ENCODE measurements around the gene BHLHE40. TPM values are rescaled to one million over a fixed set of nuclear protein-coding genes. Genes with fewer than 3 reads are reported as not detected.

Gene BHLHE40
- polyA plus RNA-seq (ENCODE audit: low read depth in 6 of 6) = 1 to 10 TPM; 1.8 to 6.4 (median 3.3) TPM

- no peaks in the 10 kb centered on the region for H3K9me3 Mint-ChIP-seq
- DNase-seq (peak; percentile 58), ATAC-seq (ENCODE audit: low read depth in 2 of 2) (peak; percentile 11 to 17)
- no peaks in the 10 kb centered on the region for H3K27me3 Mint-ChIP-seq
- peak within 1 kb of the TSS; percentile 93 to 99 (median 96) for H3K4me3 Mint-ChIP-seq
- peaks cover 45 to 69% (median 65%) of the 10 kb centered on the region in 3 donors for H3K4me1 Mint-ChIP-seq
- peak within 1 kb of the TSS; percentile 95 to 99 (median 98) for H3K27ac Mint-ChIP-seq
- H3K36me3 Mint-ChIP-seq = peaks cover 8 to 17% of the 10 kb centered on the region in 2 donors
These were observed at the start of gene BHLHE40 for GRCh38 chr3:4979428-4980228. TSS of gene BHLHE40 (plus strand) at chr3:4979437. CDS start at chr3:4979719, 282 bp downstream.

GRCh38 chr3:4930501-4930900 lies 48.7 kb upstream of the BHLHE40 start:
- H3K9me3 Mint-ChIP-seq = no peaks in the 10 kb centered on the region

GRCh38 chr3:4934050-4934449 lies 45.2 kb upstream of the BHLHE40 start:
- ATAC-seq (ENCODE audit: low read depth in 2 of 2) = no peak

More at GRCh38 chr3:4930501-4930900, 48.7 kb upstream of the BHLHE40 start:
- DNase-seq = no peak
- Mint-ChIP-seq H3K27ac (no peak overlapping the region), H3K4me3 (no peak overlapping the region), H3K36me3 (no peaks in the 10 kb centered on the region), H3K27me3 (no peaks in the 10 kb centered on the region), H3K4me1 (peaks cover 0 to 6% (median 3%) of the 10 kb centered on the region in 3 donors)
- no peak for ATAC-seq (ENCODE audit: low read depth in 2 of 2)

GRCh38 chr3:4935347-4935746 lies 43.9 kb upstream of the BHLHE40 start:
- DNase-seq (no peak), ATAC-seq (ENCODE audit: low read depth in 2 of 2) (no peak)
- Mint-ChIP-seq H3K27ac (peak overlapping the region in 1 of 6 donors; percentile 67), H3K4me1 (peaks cover 0 to 20% (median 9%) of the 10 kb centered on the region in 3 donors), H3K36me3 (no peaks in the 10 kb centered on the region), H3K27me3 (no peaks in the 10 kb centered on the region), H3K9me3 (no peaks in the 10 kb centered on the region), H3K4me3 (no peak overlapping the region)

More at GRCh38 chr3:4934050-4934449, 45.2 kb upstream of the BHLHE40 start:
- no peak overlapping the region for H3K4me3 Mint-ChIP-seq
- no peak overlapping the region for H3K27ac Mint-ChIP-seq
- no peaks in the 10 kb centered on the region for H3K36me3 Mint-ChIP-seq
- peaks cover 0 to 10% (median 0%) of the 10 kb centered on the region in 3 donors for H3K4me1 Mint-ChIP-seq
- no peak for DNase-seq
- H3K27me3 Mint-ChIP-seq = no peaks in the 10 kb centered on the region
- H3K9me3 Mint-ChIP-seq = no peaks in the 10 kb centered on the region

GRCh38 chr3:4936982-4937614 lies 42.1 kb upstream of the BHLHE40 start:
- Mint-ChIP-seq H3K27me3 (no peaks in the 10 kb centered on the region), H3K9me3 (no peaks in the 10 kb centered on the region), H3K4me1 (peaks cover 0 to 20% (median 9%) of the 10 kb centered on the region in 3 donors), H3K4me3 (no peak overlapping the region), H3K27ac (peak overlapping the region in 1 of 6 donors; percentile 3), H3K36me3 (no peaks in the 10 kb centered on the region)
- ATAC-seq (ENCODE audit: low read depth in 2 of 2) (no peak), DNase-seq (no peak)

GRCh38 chr3:4938281-4938982 lies 40.8 kb upstream of the BHLHE40 start:
- Mint-ChIP-seq H3K36me3 (no peaks in the 10 kb centered on the region), H3K4me1 (peaks cover 0 to 20% (median 9%) of the 10 kb centered on the region in 3 donors), H3K27ac (peak overlapping the region in 1 of 6 donors; percentile 47), H3K9me3 (no peaks in the 10 kb centered on the region), H3K27me3 (no peaks in the 10 kb centered on the region), H3K4me3 (peak overlapping the region in 1 of 8 donors; percentile 63)
- ATAC-seq (ENCODE audit: low read depth in 2 of 2) (peak in 1 of 2 donors; percentile 48), DNase-seq (no peak)

GRCh38 chr3:4939276-4939675 lies 40.0 kb upstream of the BHLHE40 start:
- ATAC-seq (ENCODE audit: low read depth in 2 of 2) (no peak), DNase-seq (no peak)
- Mint-ChIP-seq H3K4me1 (peaks cover 0 to 20% (median 9%) of the 10 kb centered on the region in 3 donors), H3K4me3 (no peak overlapping the region), H3K27me3 (no peaks in the 10 kb centered on the region), H3K36me3 (no peaks in the 10 kb centered on the region), H3K9me3 (no peaks in the 10 kb centered on the region), H3K27ac (no peak overlapping the region)

GRCh38 chr3:4940985-4941384 lies 38.3 kb upstream of the BHLHE40 start:
- Mint-ChIP-seq H3K27ac (no peak overlapping the region), H3K4me1 (peaks cover 0 to 20% (median 9%) of the 10 kb centered on the region in 3 donors), H3K27me3 (no peaks in the 10 kb centered on the region), H3K4me3 (no peak overlapping the region), H3K36me3 (no peaks in the 10 kb centered on the region), H3K9me3 (no peaks in the 10 kb centered on the region)
- DNase-seq = no peak
- ATAC-seq (ENCODE audit: low read depth in 2 of 2) = no peak

- no peak overlapping the region for H3K27ac Mint-ChIP-seq
- ATAC-seq (ENCODE audit: low read depth in 2 of 2) (no peak), DNase-seq (no peak)
- no peaks in the 10 kb centered on the region for H3K27me3 Mint-ChIP-seq
- no peaks in the 10 kb centered on the region for H3K9me3 Mint-ChIP-seq
- H3K36me3 Mint-ChIP-seq = no peaks in the 10 kb centered on the region
- peaks cover 0 to 15% (median 9%) of the 10 kb centered on the region in 3 donors for H3K4me1 Mint-ChIP-seq
- peak overlapping the region in 1 of 8 donors; percentile 10 for H3K4me3 Mint-ChIP-seq
These were observed 35.7 kb upstream of the BHLHE40 start for GRCh38 chr3:4943549-4943948.

GRCh38 chr3:4945324-4945723 lies 33.9 kb upstream of the BHLHE40 start:
- Mint-ChIP-seq H3K36me3 (no peaks in the 10 kb centered on the region), H3K27me3 (no peaks in the 10 kb centered on the region), H3K4me1 (no peaks in the 10 kb centered on the region), H3K4me3 (no peak overlapping the region), H3K27ac (no peak overlapping the region), H3K9me3 (no peaks in the 10 kb centered on the region)
- no peak for DNase-seq
- ATAC-seq (ENCODE audit: low read depth in 2 of 2) = no peak

- H3K4me1 Mint-ChIP-seq = no peaks in the 10 kb centered on the region
- no peaks in the 10 kb centered on the region for H3K36me3 Mint-ChIP-seq
- ATAC-seq (ENCODE audit: low read depth in 2 of 2) (no peak), DNase-seq (no peak)
- no peaks in the 10 kb centered on the region for H3K9me3 Mint-ChIP-seq
- no peaks in the 10 kb centered on the region for H3K27me3 Mint-ChIP-seq
- H3K4me3 Mint-ChIP-seq = no peak overlapping the region
- no peak overlapping the region for H3K27ac Mint-ChIP-seq
These were observed 32.2 kb upstream of the BHLHE40 start for GRCh38 chr3:4947028-4947427.

GRCh38 chr3:4948395-4948794 lies 30.8 kb upstream of the BHLHE40 start:
- H3K4me3 Mint-ChIP-seq = no peak overlapping the region
- no peak for DNase-seq
- H3K9me3 Mint-ChIP-seq = no peaks in the 10 kb centered on the region
- no peak overlapping the region for H3K27ac Mint-ChIP-seq
- ATAC-seq (ENCODE audit: low read depth in 2 of 2) = no peak
- H3K27me3 Mint-ChIP-seq = no peaks in the 10 kb centered on the region
- no peaks in the 10 kb centered on the region for H3K4me1 Mint-ChIP-seq
- no peaks in the 10 kb centered on the region for H3K36me3 Mint-ChIP-seq

GRCh38 chr3:4949004-4949403 lies 30.2 kb upstream of the BHLHE40 start:
- Mint-ChIP-seq H3K4me1 (no peaks in the 10 kb centered on the region), H3K27ac (no peak overlapping the region), H3K27me3 (no peaks in the 10 kb centered on the region), H3K9me3 (no peaks in the 10 kb centered on the region), H3K4me3 (no peak overlapping the region), H3K36me3 (no peaks in the 10 kb centered on the region)
- ATAC-seq (ENCODE audit: low read depth in 2 of 2) (no peak), DNase-seq (no peak)

Data from naive B cell (primary cell).